Calu3 (cell line): ENCODE data around the gene GDI1. TPM values are rescaled to one million over a fixed set of nuclear protein-coding genes. Genes with fewer than 3 reads are reported as not detected.
A peak's percentile ranks its signal among the peaks of the same experiment; 100 is the strongest.

Source experiments
- BruUV-seq: library from RNA; stranded (reverse); fragments of 400-500 nt; replicated peaks from 2 replicates; lab custom pipeline; 2021; lab: Mats Ljungman, UMichigan
- CTCF ChIA-PET: fragments of 300-600 bp; sonication (Branson Sonifier 250); formaldehyde crosslinking; loops from one replicate; lab custom pipeline; 2022; ENCODE audit warnings: antibody characterized with exemption; lab: Charles Lee
- DNase-seq: peaks from one replicate; pipeline ENCODE4 v3.0.0; 2022
- H3K27ac Mint-ChIP-seq: one replicate; pipeline ENCODE4 v1.8.0; 2022; ENCODE audit warnings: mixed read lengths; ENCODE audit not compliant: unreplicated experiment
- H3K27me3 Mint-ChIP-seq: one replicate; pipeline ENCODE4 v1.8.0; 2022; ENCODE audit warnings: mixed read lengths; ENCODE audit not compliant: unreplicated experiment
- H3K36me3 Mint-ChIP-seq: one replicate; pipeline ENCODE4 v1.8.0; 2022; ENCODE audit warnings: mild to moderate bottlenecking, moderate library complexity, mixed read lengths; ENCODE audit not compliant: insufficient read depth, unreplicated experiment
- H3K4me1 Mint-ChIP-seq: one replicate; pipeline ENCODE4 v1.8.0; 2022; ENCODE audit warnings: mild to moderate bottlenecking, low read depth, mixed read lengths; ENCODE audit not compliant: unreplicated experiment
- H3K4me3 Mint-ChIP-seq: one replicate; pipeline ENCODE4 v1.8.0; 2022; ENCODE audit warnings: mild to moderate bottlenecking, low read depth, moderate library complexity, mixed read lengths; ENCODE audit not compliant: unreplicated experiment
- H3K9me3 Mint-ChIP-seq: one replicate; pipeline ENCODE4 v1.8.0; 2022; ENCODE audit warnings: low read depth, mixed read lengths; ENCODE audit not compliant: unreplicated experiment
- intact Hi-C: fragments of 100-400 bp; cut with micrococcal nuclease; formaldehyde crosslinking; loops from one replicate; pipeline ENCODE4 v1.10.0; 2022; ENCODE audit not compliant: unreplicated experiment
- total RNA-seq: library from RNA; stranded (reverse); gene quantifications from 2 replicates; pipeline ENCODE4 v1.2.3, GENCODE V29; 2022
- TF ChIP-seq, protein P1 (sequence below): fragments of 200-600 bp; IDR thresholded peaks from one replicate; pipeline ENCODE4 v1.8.0; 2022; ENCODE audit warnings: antibody characterized with exemption; ENCODE audit not compliant: unreplicated experiment

Gene GDI1
- total RNA-seq, 1 experiment from 2014 or later: 118 TPM

DNA sequence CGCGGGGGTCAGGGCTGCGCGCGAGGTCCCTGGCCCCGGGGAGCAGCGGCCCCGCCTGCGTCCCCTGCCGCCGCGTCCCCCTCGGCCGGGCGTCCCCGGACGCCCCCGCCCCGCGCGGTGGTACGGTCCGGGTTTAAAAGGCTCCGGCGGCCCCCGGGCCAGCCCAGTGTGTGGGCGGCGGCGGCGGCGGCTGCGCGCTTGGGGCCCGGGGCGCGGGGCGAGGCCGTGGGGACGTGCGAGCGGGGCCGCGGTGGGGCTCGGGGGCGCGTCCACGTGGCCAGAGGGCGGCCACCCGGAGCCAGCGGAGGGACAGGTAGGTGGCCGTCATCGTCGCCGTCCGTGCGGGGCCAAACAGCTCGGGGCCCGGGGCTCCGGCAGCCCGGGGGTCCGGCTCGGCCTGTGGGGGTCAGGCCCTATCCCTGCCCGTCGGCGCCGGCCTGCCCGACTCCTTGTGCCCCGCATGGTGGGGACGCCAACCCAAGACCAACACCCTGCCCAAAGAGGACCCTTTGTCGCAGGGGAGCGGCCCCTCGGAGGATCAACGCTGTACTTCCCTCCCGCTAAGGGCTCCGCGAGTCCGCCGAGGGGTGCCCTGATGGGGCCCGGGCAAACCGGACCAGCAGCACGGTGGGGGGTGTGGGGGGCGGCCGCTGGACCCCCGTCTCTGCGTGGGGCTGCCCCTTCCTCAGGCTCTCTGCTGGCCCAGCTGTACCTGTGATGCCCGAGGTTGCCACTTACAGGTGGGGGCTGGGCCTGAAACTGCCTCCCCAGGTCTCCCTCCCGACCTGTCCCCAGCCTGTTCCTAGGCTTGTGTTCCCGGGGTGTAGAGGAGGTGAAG, 21.4 kb downstream of the GDI1 start, which contains the start of gene PLXNA3:
PLXNA3 (plus strand) TSS at position 166 of the 838 bp plus-strand sequence. CDS start 1,903 bp downstream, outside the sequence.
- peak within 1 kb of the TSS; percentile 98 for H3K27ac Mint-ChIP-seq
- peak; percentile 74 for DNase-seq
- peaks cover 17% of the 10 kb centered on the region for H3K4me1 Mint-ChIP-seq
- no peaks in the 10 kb centered on the region for H3K27me3 Mint-ChIP-seq
- no peaks in the 10 kb centered on the region for H3K9me3 Mint-ChIP-seq
- intact Hi-C loops: no loop called here
- TF ChIP-seq, protein P1, sequence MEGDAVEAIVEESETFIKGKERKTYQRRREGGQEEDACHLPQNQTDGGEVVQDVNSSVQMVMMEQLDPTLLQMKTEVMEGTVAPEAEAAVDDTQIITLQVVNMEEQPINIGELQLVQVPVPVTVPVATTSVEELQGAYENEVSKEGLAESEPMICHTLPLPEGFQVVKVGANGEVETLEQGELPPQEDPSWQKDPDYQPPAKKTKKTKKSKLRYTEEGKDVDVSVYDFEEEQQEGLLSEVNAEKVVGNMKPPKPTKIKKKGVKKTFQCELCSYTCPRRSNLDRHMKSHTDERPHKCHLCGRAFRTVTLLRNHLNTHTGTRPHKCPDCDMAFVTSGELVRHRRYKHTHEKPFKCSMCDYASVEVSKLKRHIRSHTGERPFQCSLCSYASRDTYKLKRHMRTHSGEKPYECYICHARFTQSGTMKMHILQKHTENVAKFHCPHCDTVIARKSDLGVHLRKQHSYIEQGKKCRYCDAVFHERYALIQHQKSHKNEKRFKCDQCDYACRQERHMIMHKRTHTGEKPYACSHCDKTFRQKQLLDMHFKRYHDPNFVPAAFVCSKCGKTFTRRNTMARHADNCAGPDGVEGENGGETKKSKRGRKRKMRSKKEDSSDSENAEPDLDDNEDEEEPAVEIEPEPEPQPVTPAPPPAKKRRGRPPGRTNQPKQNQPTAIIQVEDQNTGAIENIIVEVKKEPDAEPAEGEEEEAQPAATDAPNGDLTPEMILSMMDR: no peak
- peak within 1 kb of the TSS; percentile 87 for H3K4me3 Mint-ChIP-seq
- BruUV-seq: TSS peak; percentile 32
- H3K36me3 Mint-ChIP-seq: peaks cover 39% of the 10 kb centered on the region
- CTCF ChIA-PET: interaction anchor here (1.3 kb wide), 1 partner anchor 90 kb away, joined by 3 read pairs; no protein-coding TSS in a partner anchor

GRCh38 chrX:154458954-154459778, 22.2 kb downstream of the GDI1 start:
- TF ChIP-seq, protein P1: no peak
- CTCF ChIA-PET: interaction anchor here (1.3 kb wide), 1 partner anchor 90 kb away, joined by 3 read pairs; no protein-coding TSS in a partner anchor
- Mint-ChIP-seq H3K4me3 (peak overlapping the region; percentile 67), H3K4me1 (peaks cover 17% of the 10 kb centered on the region), H3K36me3 (peaks cover 39% of the 10 kb centered on the region), H3K27me3 (no peaks in the 10 kb centered on the region), H3K9me3 (no peaks in the 10 kb centered on the region), H3K27ac (peak overlapping the region; percentile 44)
- no TSS peak for BruUV-seq
- intact Hi-C loops: no loop called here
- DNase-seq: peak; percentile 52

DNA sequence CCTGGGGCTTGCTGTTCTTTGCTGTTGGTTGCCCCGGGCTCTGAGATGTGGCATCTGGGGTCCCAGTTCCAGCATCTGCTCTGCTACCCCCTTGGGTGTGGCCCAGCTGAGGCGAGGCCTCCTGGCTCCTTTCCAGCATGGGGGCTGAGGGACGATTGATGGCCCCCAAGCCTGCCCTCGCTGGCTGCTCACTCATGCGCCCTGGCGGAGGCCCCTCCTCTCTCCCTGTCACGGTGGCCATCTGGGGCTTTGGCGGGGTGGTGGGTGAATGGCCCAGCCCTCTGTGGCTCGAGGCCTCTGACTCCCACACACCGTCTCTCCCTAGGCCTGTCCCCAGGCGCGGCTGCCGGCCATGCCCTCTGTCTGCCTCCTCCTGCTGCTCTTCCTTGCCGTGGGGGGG, 22.9 kb downstream of the GDI1 start:
- H3K36me3 Mint-ChIP-seq: peaks cover 44% of the 10 kb centered on the region
- intact Hi-C loops: no loop called here
- H3K27me3 Mint-ChIP-seq: no peaks in the 10 kb centered on the region
- no peak for DNase-seq
- CTCF ChIA-PET: interaction anchor here (1.3 kb wide), 1 partner anchor 89 kb away, joined by 3 read pairs; no protein-coding TSS in a partner anchor
- H3K9me3 Mint-ChIP-seq: no peaks in the 10 kb centered on the region
- no peak overlapping the region for H3K27ac Mint-ChIP-seq
- H3K4me3 Mint-ChIP-seq: peak overlapping the region; percentile 67
- BruUV-seq: no TSS peak
- peaks cover 17% of the 10 kb centered on the region for H3K4me1 Mint-ChIP-seq
- TF ChIP-seq, protein P1: no peak

DNA sequence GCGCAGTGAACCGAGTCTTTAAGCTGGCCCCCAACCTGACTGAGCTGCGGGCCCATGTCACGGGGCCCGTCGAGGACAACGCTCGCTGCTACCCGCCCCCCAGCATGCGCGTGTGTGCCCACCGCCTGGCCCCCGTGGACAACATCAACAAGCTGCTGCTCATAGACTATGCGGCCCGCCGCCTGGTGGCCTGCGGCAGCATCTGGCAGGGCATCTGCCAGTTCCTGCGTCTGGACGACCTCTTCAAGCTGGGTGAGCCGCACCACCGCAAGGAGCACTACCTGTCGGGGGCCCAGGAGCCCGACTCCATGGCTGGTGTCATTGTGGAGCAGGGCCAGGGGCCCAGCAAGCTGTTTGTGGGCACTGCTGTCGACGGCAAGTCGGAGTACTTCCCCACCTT, 23.4 kb downstream of the GDI1 start:
- intact Hi-C loops: no loop called here
- BruUV-seq: no TSS peak
- peak overlapping the region; percentile 67 for H3K4me3 Mint-ChIP-seq
- TF ChIP-seq, protein P1: no peak
- no peaks in the 10 kb centered on the region for H3K9me3 Mint-ChIP-seq
- peaks cover 17% of the 10 kb centered on the region for H3K4me1 Mint-ChIP-seq
- no peak overlapping the region for H3K27ac Mint-ChIP-seq
- H3K27me3 Mint-ChIP-seq: no peaks in the 10 kb centered on the region
- CTCF ChIA-PET: no interaction called here
- H3K36me3 Mint-ChIP-seq: peaks cover 45% of the 10 kb centered on the region
- DNase-seq: no peak
